Astrocyte (in vitro differentiated cells and primary cell): ENCODE results near the gene SMIM9. TPM values are rescaled to one million over a fixed set of nuclear protein-coding genes. Genes with fewer than 3 reads are reported as not detected.

Experiments
- DNase-seq: peaks from one replicate; pipeline ENCODE4 v3.0.0-alpha.2; 2010; ENCODE audit warnings: low read depth
- FAIRE-seq: peaks from 2 replicates; lab custom pipeline; 2011; peaks lifted over from hg19 to GRCh38; lab: Jason Lieb, UNC
- H2AFZ ChIP-seq: 2 replicates; pipeline ENCODE4 v1.6.0; 2012; ENCODE audit warnings: low read depth, low read length, inconsistent platforms
- H3K27ac ChIP-seq: 2 replicates; pipeline ENCODE4 v1.5.1; 2011; ENCODE audit warnings: low read depth, low read length, inconsistent platforms
- H3K27me3 ChIP-seq: 2 replicates; pipeline ENCODE4 v1.6.0; 2011; ENCODE audit warnings: low read length, inconsistent platforms; ENCODE audit not compliant: insufficient read depth
- H3K36me3 ChIP-seq: 2 replicates; pipeline ENCODE4 v1.5.1; 2011; ENCODE audit warnings: low read length, inconsistent platforms; ENCODE audit not compliant: insufficient read depth
- H3K4me1 ChIP-seq: 2 replicates; pipeline ENCODE4 v1.5.1; 2011; ENCODE audit warnings: low read length, inconsistent platforms; ENCODE audit not compliant: insufficient read depth
- H3K4me2 ChIP-seq: 2 replicates; pipeline ENCODE4 v1.6.0; 2012; ENCODE audit warnings: low read length, inconsistent platforms
- H3K4me3 ChIP-seq: 2 replicates; pipeline ENCODE4 v1.5.1; 2011; ENCODE audit warnings: low read depth, mild to moderate bottlenecking, low read length, inconsistent platforms; ENCODE audit not compliant: insufficient read depth
- H3K79me2 ChIP-seq: 2 replicates; pipeline ENCODE4 v1.6.0; 2012; ENCODE audit warnings: mild to moderate bottlenecking, low read length, inconsistent platforms; ENCODE audit not compliant: insufficient read depth
- H3K9ac ChIP-seq: 2 replicates; pipeline ENCODE4 v1.6.0; 2012; ENCODE audit warnings: mild to moderate bottlenecking, low read length, inconsistent platforms
- H3K9me3 ChIP-seq: 2 replicates; pipeline ENCODE4 v1.5.1; 2012; ENCODE audit warnings: low read depth, mild to moderate bottlenecking, low read length, inconsistent platforms; ENCODE audit not compliant: insufficient read depth
- H4K20me1 ChIP-seq: 2 replicates; pipeline ENCODE4 v1.6.0; 2012; ENCODE audit warnings: low read length, inconsistent platforms; ENCODE audit not compliant: insufficient read depth
- H3K27ac Mint-ChIP-seq: one replicate; pipeline ENCODE4 v1.8.0; 2021; ENCODE audit warnings: mild to moderate bottlenecking, mixed read lengths; ENCODE audit not compliant: unreplicated experiment
- H3K27me3 Mint-ChIP-seq: one replicate; pipeline ENCODE4 v1.8.0; 2021; ENCODE audit warnings: low read depth, mixed read lengths; ENCODE audit not compliant: unreplicated experiment
- H3K36me3 Mint-ChIP-seq: one replicate; pipeline ENCODE4 v1.8.0; 2021; ENCODE audit warnings: low read depth, mixed read lengths; ENCODE audit not compliant: unreplicated experiment
- H3K4me1 Mint-ChIP-seq: one replicate; pipeline ENCODE4 v1.8.0; 2021; ENCODE audit warnings: low read depth, mixed read lengths; ENCODE audit not compliant: unreplicated experiment
- H3K4me3 Mint-ChIP-seq: one replicate; pipeline ENCODE4 v1.8.0; 2021; ENCODE audit warnings: mild to moderate bottlenecking, moderate library complexity, mixed read lengths; ENCODE audit not compliant: unreplicated experiment
- H3K9me3 Mint-ChIP-seq: one replicate; pipeline ENCODE4 v1.8.0; 2021; ENCODE audit warnings: mild to moderate bottlenecking, mixed read lengths; ENCODE audit not compliant: unreplicated experiment
- CTCF ChIP-seq: IDR thresholded peaks from 2 replicates; pipeline ENCODE4 v1.5.1; 2011; ENCODE audit warnings: low read depth, mild to moderate bottlenecking, inconsistent platforms, low read length, moderate library complexity; ENCODE audit not compliant: insufficient read depth
- EZH2 ChIP-seq: IDR thresholded peaks from 2 replicates; pipeline ENCODE4 v1.6.1; 2012; ENCODE audit warnings: mild to moderate bottlenecking, low read length, inconsistent platforms; ENCODE audit not compliant: insufficient read depth
- total RNA-seq: library from RNA; stranded (reverse); gene quantifications from 2 replicates; pipeline ENCODE4 v1.2.1, GENCODE V29; 2021

The SMIM9 gene
- total RNA-seq, 1 donor from 2014 or later = not detected

- Mint-ChIP-seq H3K4me1 (no peaks in the 10 kb centered on the region), H3K27ac (no peak overlapping the region), H3K9me3 (peaks cover 2% of the 10 kb centered on the region), H3K27me3 (no peaks in the 10 kb centered on the region), H3K4me3 (no peak overlapping the region), H3K36me3 (no peaks in the 10 kb centered on the region)
- no peaks in the 10 kb centered on the region for H3K27me3 ChIP-seq
- H3K9ac ChIP-seq = no peak overlapping the region
- H3K36me3 ChIP-seq = no peaks in the 10 kb centered on the region
- H3K79me2 ChIP-seq = no peaks in the 10 kb centered on the region
- H3K4me1 ChIP-seq = no peaks in the 10 kb centered on the region
- no peak for TF ChIP-seq EZH2
- no peak for TF ChIP-seq CTCF
- FAIRE-seq (no peak), DNase-seq (no peak)
- no peaks in the 10 kb centered on the region for H3K9me3 ChIP-seq
- H3K4me2 ChIP-seq = no peak overlapping the region
- H4K20me1 ChIP-seq = no peaks in the 10 kb centered on the region
- H3K4me3 ChIP-seq = no peak overlapping the region
- no peak overlapping the region for H3K27ac ChIP-seq
- H2AFZ ChIP-seq = no peak overlapping the region
Measured at GRCh38 chrX:154836163-154836562, 1.7 kb upstream of the SMIM9 start.

- no peak for TF ChIP-seq CTCF
Measured at GRCh38 chrX:154833746-154834274, 652 bp downstream of the SMIM9 start.

GRCh38 chrX:154829926-154830442 is 4.5 kb downstream of the SMIM9 start:
- H3K4me2 ChIP-seq = no peak overlapping the region
- no peaks in the 10 kb centered on the region for H3K36me3 Mint-ChIP-seq
- FAIRE-seq = no peak

More at GRCh38 chrX:154833746-154834274, 652 bp downstream of the SMIM9 start:
- Histone ChIP-seq H3K4me3 (no peak overlapping the region), H3K27me3 (no peaks in the 10 kb centered on the region), H2AFZ (no peak overlapping the region), H3K4me2 (no peak overlapping the region), H3K9me3 (no peaks in the 10 kb centered on the region), H3K27ac (no peak overlapping the region), H3K36me3 (no peaks in the 10 kb centered on the region), H4K20me1 (no peaks in the 10 kb centered on the region), H3K4me1 (no peaks in the 10 kb centered on the region), H3K79me2 (no peaks in the 10 kb centered on the region), H3K9ac (no peak overlapping the region)
- FAIRE-seq = peak; percentile 20
- no peaks in the 10 kb centered on the region for H3K27me3 Mint-ChIP-seq
- DNase-seq = no peak
- H3K36me3 Mint-ChIP-seq = no peaks in the 10 kb centered on the region
- H3K9me3 Mint-ChIP-seq = no peaks in the 10 kb centered on the region
- no peak overlapping the region for H3K27ac Mint-ChIP-seq
- H3K4me1 Mint-ChIP-seq = no peaks in the 10 kb centered on the region
- no peak overlapping the region for H3K4me3 Mint-ChIP-seq

More at GRCh38 chrX:154829926-154830442, 4.5 kb downstream of the SMIM9 start:
- Histone ChIP-seq H3K9me3 (no peaks in the 10 kb centered on the region), H2AFZ (no peak overlapping the region), H3K27me3 (no peaks in the 10 kb centered on the region), H3K27ac (no peak overlapping the region), H3K79me2 (no peaks in the 10 kb centered on the region), H4K20me1 (no peaks in the 10 kb centered on the region), H3K9ac (no peak overlapping the region), H3K4me1 (no peaks in the 10 kb centered on the region), H3K4me3 (no peak overlapping the region), H3K36me3 (no peaks in the 10 kb centered on the region)
- DNase-seq = no peak
- H3K27me3 Mint-ChIP-seq = no peaks in the 10 kb centered on the region
- H3K4me1 Mint-ChIP-seq = no peaks in the 10 kb centered on the region
- H3K27ac Mint-ChIP-seq = no peak overlapping the region
- H3K9me3 Mint-ChIP-seq = no peaks in the 10 kb centered on the region
- H3K4me3 Mint-ChIP-seq = no peak overlapping the region
- TF ChIP-seq EZH2 (no peak), CTCF (no peak)
